T-helper 2 cell treated with Interferon-gamma antibody and Interleukin-4, amounts not matched to agents 5 μg/mL and 100 μg/mL, for 36 hours (primary cell): ENCODE results near the gene TARBP2.
A peak's percentile ranks its signal among the peaks of the same experiment; 100 is the strongest.
"Not testable (repeated sequence)": the region's sequence is repeated elsewhere in the genome, so short reads cannot be mapped to it uniquely, and the experiment has no call there.

Source experiments
- DNase-seq: peaks from one replicate; pipeline ENCODE4 v3.0.0; 2021; ENCODE audit warnings: low spot score
- H3K27ac Mint-ChIP-seq: one replicate; pipeline ENCODE4 v1.8.0; 2021; ENCODE audit warnings: mild to moderate bottlenecking, mixed read lengths
- H3K27me3 Mint-ChIP-seq: one replicate; pipeline ENCODE4 v1.8.0; 2021; ENCODE audit warnings: low read depth, mixed read lengths
- H3K36me3 Mint-ChIP-seq: one replicate; pipeline ENCODE4 v1.8.0; 2021; ENCODE audit warnings: low read depth, mixed read lengths
- H3K4me1 Mint-ChIP-seq: one replicate; pipeline ENCODE4 v1.8.0; 2021; ENCODE audit warnings: low read depth, mixed read lengths
- H3K4me3 Mint-ChIP-seq: one replicate; pipeline ENCODE4 v1.8.0; 2022; ENCODE audit warnings: mild to moderate bottlenecking, moderate library complexity, mixed read lengths
- H3K9me3 Mint-ChIP-seq: one replicate; pipeline ENCODE4 v1.8.0; 2021; ENCODE audit warnings: mixed read lengths

Gene TARBP2

GRCh38 chr12:53465679-53466078 lies 35.4 kb upstream of the TARBP2 start:
- Mint-ChIP-seq H3K27ac (no peak overlapping the region), H3K9me3 (no peaks in the 10 kb centered on the region), H3K4me1 (peaks cover 20% of the 10 kb centered on the region), H3K36me3 (peaks cover 79% of the 10 kb centered on the region), H3K27me3 (no peaks in the 10 kb centered on the region), H3K4me3 (no peak overlapping the region)
- DNase-seq: no peak

GRCh38 chr12:53466640-53467039 lies 34.4 kb upstream of the TARBP2 start:
- Mint-ChIP-seq H3K36me3 (peaks cover 79% of the 10 kb centered on the region), H3K27ac (no peak overlapping the region), H3K4me1 (peaks cover 21% of the 10 kb centered on the region), H3K4me3 (no peak overlapping the region), H3K9me3 (no peaks in the 10 kb centered on the region), H3K27me3 (no peaks in the 10 kb centered on the region)
- no peak for DNase-seq

- peaks cover 25% of the 10 kb centered on the region for H3K4me1 Mint-ChIP-seq
- no peak overlapping the region for H3K27ac Mint-ChIP-seq
- no peak for DNase-seq
- peaks cover 79% of the 10 kb centered on the region for H3K36me3 Mint-ChIP-seq
- no peak overlapping the region for H3K4me3 Mint-ChIP-seq
- no peaks in the 10 kb centered on the region for H3K9me3 Mint-ChIP-seq
- H3K27me3 Mint-ChIP-seq: no peaks in the 10 kb centered on the region
These were observed 34.0 kb upstream of the TARBP2 start for GRCh38 chr12:53467082-53467481.

GRCh38 chr12:53467880-53468279 lies 33.2 kb upstream of the TARBP2 start:
- Mint-ChIP-seq H3K27me3 (no peaks in the 10 kb centered on the region), H3K36me3 (peaks cover 80% of the 10 kb centered on the region), H3K4me3 (no peak overlapping the region), H3K9me3 (no peaks in the 10 kb centered on the region), H3K27ac (no peak overlapping the region), H3K4me1 (peaks cover 21% of the 10 kb centered on the region)
- DNase-seq: no peak

- Mint-ChIP-seq H3K9me3 (no peaks in the 10 kb centered on the region), H3K4me3 (no peak overlapping the region), H3K4me1 (peaks cover 19% of the 10 kb centered on the region), H3K27ac (peak overlapping the region; percentile 4), H3K27me3 (no peaks in the 10 kb centered on the region), H3K36me3 (peaks cover 76% of the 10 kb centered on the region)
- DNase-seq: no peak
These were observed 32.8 kb upstream of the TARBP2 start for GRCh38 chr12:53468282-53468681.

- Mint-ChIP-seq H3K4me1 (peaks cover 29% of the 10 kb centered on the region), H3K27me3 (no peaks in the 10 kb centered on the region), H3K9me3 (no peaks in the 10 kb centered on the region), H3K36me3 (peaks cover 76% of the 10 kb centered on the region), H3K4me3 (no peak overlapping the region), H3K27ac (no peak overlapping the region)
- no peak for DNase-seq
These were observed 29.0 kb upstream of the TARBP2 start for GRCh38 chr12:53472056-53472582.

- no peak for DNase-seq
- Mint-ChIP-seq H3K27me3 (no peaks in the 10 kb centered on the region), H3K4me1 (peaks cover 29% of the 10 kb centered on the region), H3K4me3 (no peak overlapping the region), H3K36me3 (peaks cover 69% of the 10 kb centered on the region), H3K27ac (no peak overlapping the region), H3K9me3 (no peaks in the 10 kb centered on the region)
These were observed 27.0 kb upstream of the TARBP2 start for GRCh38 chr12:53474077-53474476.

GRCh38 chr12:53474819-53475218 lies 26.3 kb upstream of the TARBP2 start:
- Mint-ChIP-seq H3K27me3 (no peaks in the 10 kb centered on the region), H3K4me3 (no peak overlapping the region), H3K9me3 (no peaks in the 10 kb centered on the region), H3K36me3 (peaks cover 75% of the 10 kb centered on the region), H3K27ac (peak overlapping the region; percentile 62), H3K4me1 (peaks cover 29% of the 10 kb centered on the region)
- no peak for DNase-seq

- Mint-ChIP-seq H3K4me1 (peaks cover 23% of the 10 kb centered on the region), H3K9me3 (no peaks in the 10 kb centered on the region), H3K36me3 (peaks cover 76% of the 10 kb centered on the region), H3K4me3 (no peak overlapping the region), H3K27ac (no peak overlapping the region), H3K27me3 (no peaks in the 10 kb centered on the region)
- DNase-seq: no peak
These were observed 24.3 kb upstream of the TARBP2 start for GRCh38 chr12:53476769-53477209.

- H3K36me3 Mint-ChIP-seq: peaks cover 72% of the 10 kb centered on the region
- no peaks in the 10 kb centered on the region for H3K9me3 Mint-ChIP-seq
- DNase-seq: no peak
- H3K4me1 Mint-ChIP-seq: peaks cover 20% of the 10 kb centered on the region
- H3K27ac Mint-ChIP-seq: no peak overlapping the region
- H3K4me3 Mint-ChIP-seq: no peak overlapping the region
- H3K27me3 Mint-ChIP-seq: no peaks in the 10 kb centered on the region
These were observed 22.2 kb upstream of the TARBP2 start for GRCh38 chr12:53478865-53479264.

GRCh38 chr12:53479331-53479730 lies 21.8 kb upstream of the TARBP2 start:
- H3K4me3 Mint-ChIP-seq: no peak overlapping the region
- no peaks in the 10 kb centered on the region for H3K9me3 Mint-ChIP-seq
- no peak for DNase-seq
- H3K4me1 Mint-ChIP-seq: peaks cover 17% of the 10 kb centered on the region
- no peak overlapping the region for H3K27ac Mint-ChIP-seq
- peaks cover 71% of the 10 kb centered on the region for H3K36me3 Mint-ChIP-seq
- H3K27me3 Mint-ChIP-seq: no peaks in the 10 kb centered on the region

- no peaks in the 10 kb centered on the region for H3K27me3 Mint-ChIP-seq
- DNase-seq: no peak
- peaks cover 68% of the 10 kb centered on the region for H3K36me3 Mint-ChIP-seq
- no peak overlapping the region for H3K27ac Mint-ChIP-seq
- H3K4me1 Mint-ChIP-seq: peaks cover 5% of the 10 kb centered on the region
- H3K4me3 Mint-ChIP-seq: no peak overlapping the region
- H3K9me3 Mint-ChIP-seq: no peaks in the 10 kb centered on the region
These were observed 20.3 kb upstream of the TARBP2 start for GRCh38 chr12:53480491-53481442.

GRCh38 chr12:53481458-53481857 lies 19.6 kb upstream of the TARBP2 start:
- not testable (repeated sequence) for H3K4me3 Mint-ChIP-seq, H3K27ac Mint-ChIP-seq, DNase-seq, H3K9me3 Mint-ChIP-seq, H3K4me1 Mint-ChIP-seq, H3K27me3 Mint-ChIP-seq
- peaks cover 62% of the 10 kb centered on the region for H3K36me3 Mint-ChIP-seq

- DNase-seq: no peak
- H3K27ac Mint-ChIP-seq: no peak overlapping the region
- peaks cover 59% of the 10 kb centered on the region for H3K36me3 Mint-ChIP-seq
- H3K9me3 Mint-ChIP-seq: no peaks in the 10 kb centered on the region
- no peaks in the 10 kb centered on the region for H3K27me3 Mint-ChIP-seq
- no peak overlapping the region for H3K4me3 Mint-ChIP-seq
- no peaks in the 10 kb centered on the region for H3K4me1 Mint-ChIP-seq
These were observed 19.0 kb upstream of the TARBP2 start for GRCh38 chr12:53481939-53482586.
